Upper lobe of left lung (tissue), 4 donors: ENCODE data around the gene DCST2.

Experiments used
- EP300 ChIP-seq, 4 donors: sonication (generic); formaldehyde crosslinking; IDR thresholded peaks; one replicate each; pipeline ENCODE4 v1.5.1; 2017; ENCODE audit warnings: antibody characterized with exemption in 4 of 4, control low read depth in 2 of 4
- POLR2A ChIP-seq, 4 donors: fragments of 450-650 bp; IDR thresholded peaks; one replicate each; pipeline ENCODE4 v1.5.1; 2016 to 2017; ENCODE audit warnings: antibody characterized with exemption in 4 of 4, mild to moderate bottlenecking in 2 of 4
- POLR2AphosphoS5 ChIP-seq, 2 donors: sonication (generic); formaldehyde crosslinking; IDR thresholded peaks; one replicate each; pipeline ENCODE4 v1.5.1; 2017; ENCODE audit warnings: antibody characterized with exemption in 2 of 2
- TF ChIP-seq, protein P1 (sequence below), 6 experiments: fragments of 450-650 bp in 4 of 6; fragments of 200-600 bp in 2 of 6; sonication (generic) in 2 of 6; IDR thresholded peaks; one replicate each; pipeline ENCODE4 v1.5.1; 2016 to 2019; ENCODE audit warnings: antibody characterized with exemption in 6 of 6

- TF ChIP-seq, protein P1, sequence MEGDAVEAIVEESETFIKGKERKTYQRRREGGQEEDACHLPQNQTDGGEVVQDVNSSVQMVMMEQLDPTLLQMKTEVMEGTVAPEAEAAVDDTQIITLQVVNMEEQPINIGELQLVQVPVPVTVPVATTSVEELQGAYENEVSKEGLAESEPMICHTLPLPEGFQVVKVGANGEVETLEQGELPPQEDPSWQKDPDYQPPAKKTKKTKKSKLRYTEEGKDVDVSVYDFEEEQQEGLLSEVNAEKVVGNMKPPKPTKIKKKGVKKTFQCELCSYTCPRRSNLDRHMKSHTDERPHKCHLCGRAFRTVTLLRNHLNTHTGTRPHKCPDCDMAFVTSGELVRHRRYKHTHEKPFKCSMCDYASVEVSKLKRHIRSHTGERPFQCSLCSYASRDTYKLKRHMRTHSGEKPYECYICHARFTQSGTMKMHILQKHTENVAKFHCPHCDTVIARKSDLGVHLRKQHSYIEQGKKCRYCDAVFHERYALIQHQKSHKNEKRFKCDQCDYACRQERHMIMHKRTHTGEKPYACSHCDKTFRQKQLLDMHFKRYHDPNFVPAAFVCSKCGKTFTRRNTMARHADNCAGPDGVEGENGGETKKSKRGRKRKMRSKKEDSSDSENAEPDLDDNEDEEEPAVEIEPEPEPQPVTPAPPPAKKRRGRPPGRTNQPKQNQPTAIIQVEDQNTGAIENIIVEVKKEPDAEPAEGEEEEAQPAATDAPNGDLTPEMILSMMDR (IDR thresholded peaks at IDR 0.05): no peak
- TF ChIP-seq POLR2AphosphoS5 (IDR thresholded peaks at IDR 0.05) (no peak), POLR2A (IDR thresholded peaks at IDR 0.05) (no peak), EP300 (IDR thresholded peaks at IDR 0.05) (no peak)
Observed at GRCh38 chr1:155042789-155043188, 9.2 kb upstream of the DCST2 start.
